ELR (cell line): Measurements from ENCODE around the gene GLA.

ENCODE experiments used
- DNase-seq: peaks from one replicate; pipeline ENCODE4 v3.0.0-alpha.2; 2015; ENCODE audit warnings: low read depth

Gene GLA

DNA sequence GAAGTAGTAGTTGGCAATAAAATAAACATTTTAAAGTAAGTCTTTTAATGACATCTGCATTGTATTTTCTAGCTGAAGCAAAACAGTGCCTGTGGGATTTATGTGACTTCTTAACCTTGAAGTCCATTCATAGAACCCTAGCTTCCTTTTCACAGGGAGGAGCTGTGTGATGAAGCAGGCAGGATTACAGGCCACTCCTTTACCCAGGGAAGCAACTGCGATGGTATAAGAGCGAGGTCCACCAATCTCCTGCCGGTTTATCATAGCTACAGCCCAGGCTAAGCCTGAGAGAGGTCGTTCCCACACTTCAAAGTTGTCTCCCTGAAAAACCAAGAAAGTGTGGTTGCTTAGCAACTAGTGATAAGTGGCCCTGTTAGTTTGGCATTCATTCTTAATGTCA, 9.9 kb downstream of the GLA start:
- peak; percentile 40 for DNase-seq

DNA sequence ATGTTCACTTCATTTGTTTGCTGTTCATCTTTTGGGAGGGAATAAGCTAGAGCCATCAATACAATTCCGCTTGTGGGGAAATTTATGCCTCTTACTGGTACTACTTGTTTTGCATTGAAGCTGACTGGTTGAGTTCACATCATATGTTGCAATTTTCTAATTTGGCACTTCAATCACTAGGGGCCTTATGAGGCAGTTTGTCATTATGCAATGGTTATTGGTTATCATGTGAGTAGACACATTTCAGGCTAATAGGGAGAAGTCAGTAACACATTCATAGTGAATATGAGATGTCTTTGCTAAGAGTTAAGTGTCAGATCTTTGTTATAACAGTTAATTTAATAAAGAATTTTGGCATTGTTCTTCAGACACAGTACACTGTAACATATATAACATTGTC, 11.9 kb downstream of the GLA start:
- no peak for DNase-seq

DNA sequence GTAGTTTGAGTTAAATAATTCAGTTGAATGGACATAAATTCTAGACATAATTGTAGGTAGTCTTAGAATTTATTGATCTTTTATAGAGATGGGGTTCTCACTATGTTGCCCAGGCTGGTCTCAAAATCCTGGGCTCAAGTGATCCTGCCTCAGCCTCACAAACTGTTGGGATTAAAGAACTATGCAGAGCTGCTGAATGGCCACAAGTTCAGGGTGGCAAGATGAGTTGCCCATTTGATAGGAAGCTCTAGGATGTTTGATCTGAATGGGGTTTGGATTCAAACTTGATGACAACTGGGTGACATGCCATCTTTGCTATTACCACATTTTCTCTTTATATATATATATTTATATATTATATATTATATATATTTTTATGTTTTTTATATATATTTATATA, 13.4 kb downstream of the GLA start:
- DNase-seq, result no peak

DNA sequence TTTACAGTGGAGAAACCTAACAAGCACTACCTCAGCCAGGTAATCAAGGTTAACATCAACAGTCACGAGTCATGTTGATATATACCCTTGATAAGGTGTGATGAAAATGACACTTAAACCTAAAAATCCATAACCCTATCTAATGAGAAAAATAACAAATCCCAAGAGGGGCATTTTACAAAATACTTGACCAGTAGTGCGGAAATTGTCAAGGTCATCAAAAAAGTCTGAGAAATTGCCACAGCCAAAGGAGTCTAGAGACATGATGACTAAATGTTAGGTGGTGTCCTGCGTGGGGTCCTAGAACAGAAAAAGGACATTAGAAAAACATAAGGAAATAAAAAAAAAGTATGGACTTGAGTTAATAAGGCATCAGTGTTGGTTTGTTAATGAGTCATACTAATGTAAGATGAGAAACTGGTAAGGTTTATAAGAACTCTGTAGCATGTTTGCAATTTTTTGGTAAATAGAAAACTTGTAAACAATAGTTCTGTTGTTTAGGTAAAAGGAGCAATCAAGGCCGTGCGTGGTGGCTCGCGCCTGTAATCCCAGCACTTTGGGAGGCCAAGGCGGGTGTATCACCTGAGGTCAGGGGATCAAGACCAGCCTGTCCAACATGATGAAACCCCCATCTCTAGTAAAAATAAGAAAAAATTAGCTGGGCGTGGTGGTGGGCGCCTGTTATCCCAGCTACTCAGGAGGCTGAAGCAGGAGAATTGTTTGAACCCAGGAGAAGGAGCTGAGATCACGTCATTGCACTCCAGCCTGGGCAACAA, 14.0 kb downstream of the GLA start:
- peak; percentile 40 for DNase-seq

DNA sequence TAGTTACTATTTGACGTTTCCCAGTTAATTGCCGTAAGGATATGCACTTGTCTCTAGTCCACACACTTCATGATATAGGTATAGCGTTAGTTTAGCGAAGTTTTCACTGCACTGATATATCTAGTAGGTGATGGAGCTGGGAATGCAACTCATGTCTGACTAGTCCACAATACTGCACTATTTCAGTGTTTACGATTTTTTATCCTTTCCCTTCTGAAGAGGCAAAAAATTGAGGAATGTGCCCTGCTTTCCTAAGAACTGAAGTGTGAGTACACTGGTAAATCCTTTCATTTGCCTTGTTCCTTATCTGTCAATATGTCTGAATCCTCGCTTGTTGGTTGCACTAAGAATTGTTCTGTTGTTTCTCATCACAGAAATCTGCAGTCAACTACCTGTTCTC, 15.9 kb downstream of the GLA start:
- no peak for DNase-seq

DNA sequence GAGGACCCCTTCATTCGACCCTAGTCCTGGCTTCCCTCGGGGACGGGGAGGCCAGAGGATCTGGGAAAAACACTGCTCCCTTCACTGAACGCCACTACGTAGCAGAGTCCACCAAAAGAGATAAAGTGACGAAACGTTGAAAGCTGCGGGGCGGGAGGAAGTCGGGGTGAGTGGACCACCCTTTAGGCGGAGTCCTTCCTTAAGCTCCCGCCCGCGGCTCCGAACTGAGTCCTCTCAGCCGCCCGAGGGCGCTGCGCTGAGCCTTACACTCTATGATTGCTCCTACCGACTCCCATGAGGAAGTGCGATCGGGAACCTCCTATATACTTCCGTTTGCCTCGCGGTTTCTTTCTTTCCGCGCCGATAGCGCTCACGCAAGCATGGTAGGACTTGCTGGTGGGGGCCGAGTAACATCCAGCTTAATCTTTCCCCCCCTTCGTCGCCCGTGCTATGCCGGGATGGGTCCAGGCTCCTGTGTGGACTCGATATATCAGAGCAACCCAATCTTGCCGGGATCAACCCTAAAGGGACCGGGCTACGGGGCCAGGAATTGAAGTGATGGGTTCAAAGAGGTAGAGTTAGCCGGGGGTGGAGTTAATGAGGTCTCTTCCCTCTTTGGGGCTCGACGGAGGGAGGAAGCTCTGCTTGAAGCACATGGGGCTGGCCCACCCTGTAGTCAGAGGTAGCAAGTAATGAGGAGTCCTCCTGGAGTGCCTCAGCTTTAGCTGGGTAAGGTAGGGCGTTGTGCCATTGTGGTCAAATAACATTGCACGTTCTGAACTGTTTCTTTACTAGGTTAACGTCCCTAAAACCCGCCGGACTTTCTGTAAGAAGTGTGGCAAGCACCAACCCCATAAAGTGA, 16.8 kb downstream of the GLA start, which contains the start of gene RPL36A:
TSS of gene RPL36A (plus strand) at position 348 of the 862 bp plus-strand sequence. CDS start at position 381, 33 bp downstream.
- DNase-seq, result peak; percentile 94

DNA sequence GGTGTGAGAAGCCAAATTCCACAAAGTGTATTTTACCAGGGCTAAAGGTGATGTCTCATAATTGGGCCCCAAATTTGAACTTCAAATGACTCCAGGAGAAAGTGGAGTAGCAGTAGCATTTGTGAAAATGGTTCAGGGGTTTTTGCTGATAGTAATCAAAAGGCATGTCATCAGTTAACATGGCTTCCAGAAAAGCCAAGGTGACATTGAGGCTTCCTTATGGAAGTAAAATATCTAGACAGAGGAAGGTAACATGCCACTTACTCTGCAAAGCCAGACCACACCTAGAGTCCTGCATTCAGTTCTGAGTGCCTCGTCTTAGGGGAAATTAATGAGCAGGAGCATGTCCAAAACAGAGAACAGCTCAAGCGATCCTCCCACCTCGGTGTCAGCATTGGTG, 19.1 kb downstream of the GLA start:
- DNase-seq, result no peak

DNA sequence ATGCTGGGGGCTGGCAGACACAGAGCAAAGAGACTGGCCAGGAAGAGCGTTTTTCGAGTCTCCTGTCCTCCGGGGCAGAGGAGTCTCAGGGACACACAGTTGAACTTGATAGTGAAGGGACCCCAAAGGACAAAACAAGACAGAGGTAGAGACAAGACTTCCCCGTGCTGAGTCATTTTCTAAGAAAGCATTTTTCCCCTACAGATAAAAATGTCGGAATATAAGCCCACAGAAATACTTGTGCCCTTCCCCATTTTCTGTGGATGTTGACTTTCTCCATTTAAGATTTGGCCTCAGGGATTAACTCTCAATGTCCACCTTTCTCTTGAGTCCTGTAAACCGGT, 21.2 kb downstream of the GLA start:
- DNase-seq, result no peak

DNA sequence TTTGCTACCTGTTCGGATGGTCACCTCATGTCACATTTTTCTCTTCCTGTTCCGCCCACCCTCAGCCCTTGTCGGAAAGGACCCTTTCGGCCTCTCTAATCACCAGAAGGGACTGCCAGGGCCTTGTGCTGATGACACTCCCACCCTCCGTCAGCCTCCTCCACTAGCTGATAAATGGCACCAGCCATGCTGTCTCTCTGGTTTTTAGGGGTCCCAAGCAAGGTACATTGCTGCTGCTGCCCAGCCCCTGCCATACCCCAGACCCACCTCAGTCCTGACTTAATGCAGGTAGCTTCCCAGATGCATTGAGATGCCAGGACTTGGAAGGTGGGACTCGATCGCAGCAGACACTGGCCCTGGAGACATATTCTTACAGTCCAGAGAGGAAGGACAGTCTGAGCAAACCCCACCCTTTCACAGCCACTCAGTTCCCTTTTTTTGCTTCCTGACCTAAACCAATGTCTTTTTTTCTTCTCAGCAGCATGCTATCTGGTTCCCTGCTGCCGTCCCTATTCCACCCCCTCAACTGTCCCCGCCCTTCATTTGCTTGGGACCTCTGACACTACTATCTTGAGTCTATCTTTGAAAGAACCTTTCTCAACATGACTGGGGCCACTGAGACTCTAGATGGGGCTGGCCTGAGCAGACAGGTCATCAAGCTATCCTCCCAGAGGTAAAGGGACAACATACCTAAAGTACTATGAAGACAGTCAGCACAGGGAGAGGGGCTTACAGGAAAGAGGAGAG, 21.8 kb downstream of the GLA start, which contains the start of gene BTK:
TSS of gene BTK (minus strand) at position 397 of the 747 bp plus-strand sequence. CDS start 10,907 bp downstream, outside the sequence.
- no peak for DNase-seq

DNA sequence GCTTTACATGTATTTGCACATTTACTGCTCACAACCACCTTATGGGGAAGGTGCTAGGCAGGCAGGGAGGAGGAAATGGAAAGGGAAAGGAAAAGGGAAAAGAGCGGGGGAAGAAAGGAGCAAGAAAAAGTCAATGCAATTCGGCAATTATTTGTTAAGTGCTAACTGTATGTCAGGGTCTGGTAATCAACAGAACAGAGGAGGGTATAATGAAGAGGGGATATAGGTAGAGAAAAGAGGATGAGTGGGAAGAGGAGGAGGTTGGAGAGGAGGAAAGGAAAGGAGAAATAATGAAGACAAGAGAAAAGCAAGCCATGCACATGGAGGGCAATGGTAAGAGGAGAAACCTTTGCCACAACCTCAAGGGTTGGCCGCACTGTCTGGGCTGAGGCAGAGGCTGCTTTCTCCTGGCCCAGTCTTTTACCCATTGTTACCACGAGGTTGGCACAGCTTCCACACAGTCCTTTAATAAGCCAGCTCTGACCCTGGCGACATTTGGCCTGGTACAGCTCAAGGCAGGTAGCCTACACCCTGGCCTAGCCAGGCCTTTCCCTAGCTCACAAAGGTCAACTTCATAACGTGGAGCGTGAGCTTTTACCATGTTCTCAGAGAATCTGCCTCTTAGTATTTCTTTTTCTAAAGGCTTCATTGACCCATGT, 22.6 kb downstream of the GLA start:
- no peak for DNase-seq

DNA sequence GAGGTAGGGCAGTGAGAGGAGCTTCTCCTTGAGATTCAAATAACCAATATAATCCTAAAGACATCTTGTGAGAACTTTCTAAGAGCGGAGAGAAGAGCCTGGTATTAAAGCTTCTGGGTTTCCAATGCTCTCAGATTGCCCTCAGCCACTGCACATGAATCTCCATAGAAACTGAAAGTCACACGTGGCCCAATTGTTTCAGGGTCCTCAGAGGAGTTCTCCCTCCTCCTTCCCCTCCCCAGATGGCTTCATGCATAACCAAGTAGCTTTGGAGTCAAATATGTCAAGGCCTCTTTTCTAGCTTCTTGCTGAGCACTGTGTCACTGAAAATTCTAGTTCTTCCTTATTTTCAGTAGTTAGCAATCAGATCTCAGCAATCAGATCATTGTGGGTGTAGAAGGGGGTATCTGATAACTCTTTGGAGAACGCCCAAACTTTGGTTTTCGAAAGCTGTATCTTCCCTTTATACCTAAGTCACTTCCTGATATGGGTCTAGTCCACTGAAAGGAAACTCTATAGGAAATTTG, 24.0 kb downstream of the GLA start:
- DNase-seq, result no peak

DNA sequence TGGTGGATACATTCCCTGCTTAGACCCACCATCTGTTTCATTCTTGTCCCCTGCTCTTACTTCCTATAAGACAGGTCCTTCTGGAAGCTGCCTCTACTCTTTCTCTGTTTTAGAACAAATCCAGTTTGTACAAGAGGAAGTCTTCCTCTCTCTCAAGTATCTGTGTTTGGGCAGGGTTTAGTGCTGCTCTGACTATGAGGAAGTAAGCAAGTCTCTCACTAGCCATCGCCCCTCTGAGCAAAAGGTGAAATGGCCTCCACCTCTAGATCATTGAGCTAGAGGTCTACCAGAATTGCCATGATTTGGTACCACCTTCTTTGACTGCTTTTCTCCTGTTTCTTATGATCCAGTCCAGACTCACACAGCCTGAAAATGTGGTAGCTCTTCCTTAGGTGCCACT, 30.2 kb downstream of the GLA start:
- DNase-seq, result no peak

DNA sequence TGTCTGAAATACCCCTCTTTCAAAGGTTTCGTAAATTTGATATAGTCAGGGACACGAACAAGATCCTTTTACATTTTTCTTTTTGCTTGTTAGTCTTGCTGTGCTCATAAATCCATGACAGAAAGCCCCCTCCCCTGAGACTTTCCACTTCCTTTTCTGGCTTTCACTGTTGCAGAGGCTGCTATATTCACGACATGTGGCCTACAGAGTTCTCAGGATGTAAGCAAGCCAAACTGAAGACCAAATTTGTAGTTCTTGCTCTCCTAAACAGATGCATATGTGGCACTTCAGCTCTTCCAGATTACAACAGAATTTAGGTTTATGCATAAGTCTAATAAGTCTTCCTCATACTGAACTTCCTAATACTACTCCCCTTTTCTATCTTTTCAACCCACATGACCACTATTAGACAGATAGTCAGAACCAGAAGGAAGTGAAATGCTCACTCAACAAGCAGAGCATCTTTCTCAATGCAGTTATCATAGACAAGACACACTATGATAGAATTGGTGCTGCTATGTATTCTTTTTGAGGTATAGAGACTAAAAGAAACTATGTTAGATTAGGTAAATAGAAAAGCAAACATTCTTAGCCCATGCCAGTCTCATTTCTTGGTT, 36.7 kb downstream of the GLA start:
- DNase-seq, result no peak

DNA sequence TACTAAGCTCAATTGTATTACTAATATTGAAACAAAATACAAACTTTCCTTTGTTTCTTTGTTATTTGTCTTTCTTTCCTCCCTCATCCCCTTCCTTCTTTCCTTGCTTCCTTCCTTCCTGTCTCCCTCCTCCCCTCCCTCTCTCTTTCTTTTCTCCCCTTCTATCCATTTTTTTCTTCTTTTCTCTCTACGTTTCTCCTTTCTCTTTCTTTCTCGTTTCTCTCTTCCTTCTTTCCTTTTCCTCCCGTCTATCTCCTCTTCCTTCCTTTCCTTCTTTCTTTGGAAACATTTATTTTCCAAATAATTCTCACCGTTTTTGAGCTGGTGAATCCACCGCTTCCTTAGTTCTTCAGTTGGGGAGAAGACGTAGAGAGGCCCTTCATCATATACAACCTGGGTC, 38.0 kb downstream of the GLA start:
- DNase-seq, result no peak

DNA sequence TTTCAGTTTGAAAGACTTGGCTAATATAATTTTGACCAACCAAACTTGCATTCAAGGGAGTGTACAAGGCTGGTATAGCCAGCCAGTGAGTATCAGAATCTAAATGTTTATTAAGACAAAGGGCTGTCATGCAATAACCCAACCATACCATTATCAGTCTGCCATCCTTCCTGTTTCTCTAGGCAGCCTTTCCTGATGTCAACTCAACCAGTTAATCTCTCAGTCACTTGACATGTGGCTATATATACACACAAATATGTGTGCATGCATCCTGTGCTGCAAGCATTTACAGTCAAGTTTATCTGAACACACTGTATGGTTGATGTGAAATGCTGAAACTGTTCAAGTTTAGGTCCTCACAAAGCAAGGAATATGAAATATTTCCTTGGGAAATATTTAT, 38.9 kb downstream of the GLA start:
- DNase-seq, result no peak

DNA sequence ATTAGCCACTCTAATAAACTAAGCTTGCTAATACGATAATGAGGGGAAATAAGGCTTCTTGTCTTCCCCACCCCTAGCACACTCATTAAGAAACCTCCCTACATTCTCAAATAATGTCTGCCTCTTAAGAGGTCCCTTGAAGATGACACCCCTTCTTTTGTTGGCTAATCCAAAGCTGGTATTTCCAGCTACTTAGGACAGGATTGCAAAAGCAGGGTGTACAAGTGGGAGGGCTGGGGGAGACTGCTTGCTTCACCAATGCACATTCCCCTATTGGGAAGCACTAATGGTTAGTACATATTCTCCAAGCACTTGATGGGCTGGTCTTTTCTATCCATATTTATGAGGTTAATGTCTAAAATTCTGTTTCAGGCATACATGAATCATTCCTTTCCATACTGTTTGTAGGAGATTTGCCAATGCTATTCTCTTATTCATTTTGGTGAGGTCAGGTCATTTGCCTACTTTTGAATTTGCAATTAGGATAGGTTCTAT, 42.4 kb downstream of the GLA start:
- DNase-seq, result no peak

DNA sequence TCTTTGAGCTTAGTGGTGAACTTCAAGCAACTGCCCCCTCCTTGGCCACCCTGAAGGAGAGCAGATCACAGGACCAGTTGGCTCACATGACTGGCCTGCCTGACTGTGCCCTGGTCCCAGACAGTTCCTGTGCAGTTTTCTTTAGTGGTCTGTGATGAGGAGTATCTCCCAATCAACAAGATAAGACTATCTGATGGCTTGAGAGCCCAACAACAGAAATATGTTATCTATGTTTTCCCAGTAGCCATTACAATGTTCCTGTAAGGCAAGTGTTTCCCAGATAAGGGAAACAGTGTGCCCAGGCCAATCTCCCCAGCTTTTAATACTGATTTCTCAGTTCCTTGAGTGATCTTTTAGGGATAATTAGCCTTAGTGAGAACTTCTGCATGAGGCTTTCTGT, 45.0 kb downstream of the GLA start:
- no peak for DNase-seq

DNA sequence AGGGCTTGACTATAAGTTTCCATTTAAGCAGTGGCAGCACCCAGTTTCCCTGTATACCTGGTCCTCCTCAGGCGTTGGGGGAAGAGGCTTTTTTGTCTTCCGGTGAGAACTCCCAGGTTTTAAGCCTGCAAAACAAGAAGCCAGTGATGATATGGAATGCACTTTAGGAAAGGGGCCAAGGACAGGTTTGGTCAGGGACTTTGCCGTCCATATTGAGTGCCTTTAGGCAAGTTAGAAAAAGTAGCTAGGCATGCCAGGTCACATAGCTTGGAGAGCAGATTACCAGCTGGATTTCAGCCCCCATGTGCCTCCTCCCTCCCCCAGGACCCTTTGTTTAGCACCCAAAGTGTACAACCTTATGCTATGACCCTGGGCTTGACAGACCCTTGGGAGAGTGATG, 45.6 kb downstream of the GLA start:
- no peak for DNase-seq

DNA sequence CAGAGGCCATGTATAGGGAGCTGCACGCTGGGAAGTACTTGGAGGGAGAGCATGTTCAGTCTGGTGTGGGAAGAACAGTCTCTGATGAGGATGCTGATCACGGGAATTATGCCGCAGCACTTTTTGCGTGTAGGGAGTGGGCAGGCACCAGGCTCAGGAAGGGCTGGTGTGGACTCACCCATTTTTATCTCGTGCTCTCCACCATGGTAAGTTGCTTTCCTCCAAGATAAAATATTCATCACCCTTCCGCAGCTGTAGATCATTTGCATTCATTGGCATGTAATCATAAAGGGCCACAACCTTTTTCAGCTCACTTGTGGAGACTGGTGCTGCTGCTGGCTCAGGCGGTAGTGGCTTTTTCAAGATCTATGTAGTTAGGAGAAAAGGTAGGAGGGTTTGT, 47.3 kb downstream of the GLA start:
- DNase-seq, result no peak

DNA sequence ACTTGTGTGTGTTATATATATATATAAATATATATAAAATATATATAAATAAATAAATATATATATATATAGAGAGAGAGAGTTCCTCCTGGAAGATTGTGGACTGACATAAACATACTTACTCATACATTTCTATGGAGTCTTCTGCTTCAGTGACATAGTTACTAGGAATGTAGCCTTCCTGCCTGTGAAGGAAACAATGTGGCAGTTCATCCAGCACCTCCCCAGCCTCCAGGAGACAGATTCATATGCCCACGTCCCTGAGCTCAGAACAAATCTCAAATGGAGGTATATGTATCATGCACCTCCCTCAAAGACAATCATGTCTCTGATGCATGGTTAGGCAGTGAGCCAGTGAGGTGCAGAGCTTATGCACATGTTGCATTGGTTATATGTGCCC, 47.8 kb downstream of the GLA start:
- peak; percentile 51 for DNase-seq

DNA sequence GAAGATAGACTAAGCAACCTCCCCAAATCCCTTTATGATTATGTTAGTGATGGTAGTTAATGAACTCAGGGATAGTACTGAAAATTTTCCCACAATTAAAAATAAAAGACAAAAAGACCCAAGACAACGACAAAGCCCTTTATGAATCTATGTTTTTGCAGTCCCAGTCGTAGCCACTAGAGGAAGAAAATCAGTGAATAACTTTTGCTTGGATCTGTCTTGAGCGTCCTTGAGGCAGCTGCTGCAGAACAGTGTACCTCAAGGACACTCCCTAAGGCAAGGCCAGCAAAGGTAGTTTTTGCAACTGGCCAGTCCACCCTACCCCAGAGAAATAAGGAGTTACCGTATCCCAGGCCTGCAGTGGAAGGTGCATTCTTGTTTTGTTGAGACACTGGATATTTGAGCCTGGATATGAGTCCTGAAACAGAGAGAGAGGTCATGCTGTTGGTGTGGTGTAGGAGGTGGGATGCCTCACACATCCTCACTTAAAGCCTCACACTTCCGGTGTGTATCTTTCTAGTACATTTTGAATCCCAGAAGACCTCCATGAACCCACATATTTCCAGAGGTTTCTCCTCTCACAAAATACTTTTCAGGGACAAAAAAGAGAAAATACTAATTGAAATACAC, 50.4 kb downstream of the GLA start:
- peak; percentile 32 for DNase-seq
